K562 (cell line): Measurements from ENCODE around the gene INMT. TPM values are rescaled to one million over a fixed set of nuclear protein-coding genes. Genes with fewer than 3 reads are reported as not detected.

ENCODE experiments used
- ATAC-seq: fragments of 200-7000 bp; cut with Tn5 transposase; 3 replicates; pipeline ENCODE4 v1.9.1; 2020; ENCODE audit warnings: moderate library complexity
- BruUV-seq: library from RNA; stranded (reverse); fragments of 400-500 nt; replicated peaks from 2 replicates; lab custom pipeline; 2021; lab: Mats Ljungman, UMichigan
- CTCF ChIA-PET: fragments of 300-600 bp; formaldehyde crosslinking; extraction: SDS; loops from one replicate; lab custom pipeline; 2021; ENCODE audit warnings: low intra/inter-chr PET ratio; lab: Yijun Ruan, JAX
- POLR2A ChIA-PET: fragments of 300-600, 350-650 bp; sonication (Branson Sonifier 250); formaldehyde crosslinking; extraction: SDS; loops from one replicate; lab custom pipeline; 2021; ENCODE audit warnings: antibody characterized with exemption, inconsistent platforms; lab: Yijun Ruan, JAX
- DNase-seq, 4 experiments: peaks; one replicate each; pipeline versions ENCODE4 v3.0.0 to v3.0.0-alpha.2; 2011 to 2018; ENCODE audit warnings: low spot score in 3 of 4, mixed read lengths in 3 of 4; ENCODE audit errors: extremely low read depth in 1 of 4
- FAIRE-seq: peaks from 2 replicates; lab custom pipeline; 2011; peaks lifted over from hg19 to GRCh38; lab: Jason Lieb, UNC
- H2AFZ ChIP-seq: 2 replicates; pipeline ENCODE4 v1.6.0; 2011; ENCODE audit warnings: low read depth, low read length, control low read depth, inconsistent platforms
- H3K27ac ChIP-seq: fragments of 200-600 bp; 3 replicates; pipeline ENCODE4 v1.8.0; 2011; ENCODE audit warnings: low read depth, mild to moderate bottlenecking, control low read depth, inconsistent platforms, low read length, moderate library complexity, mixed read lengths; ENCODE audit errors: extremely low read depth
- H3K27me3 ChIP-seq, 2 experiments: fragments of 300-600 bp in 1 of 2; 2 replicates in 1 of 2; 3 replicates in 1 of 2; pipeline versions ENCODE4 v1.6.0 to v1.8.0; 2011; ENCODE audit warnings: inconsistent platforms in 2 of 2, low read length in 2 of 2, mild to moderate bottlenecking in 1 of 2, mixed read lengths in 1 of 2, moderate library complexity in 1 of 2; ENCODE audit not compliant: control insufficient read depth in 2 of 2, insufficient read depth in 2 of 2
- H3K36me3 ChIP-seq: fragments of 300-600 bp; 3 replicates; pipeline ENCODE4 v1.8.0; 2011; ENCODE audit warnings: mild to moderate bottlenecking, low read length, inconsistent platforms; ENCODE audit not compliant: control insufficient read depth, insufficient read depth
- H3K4me1 ChIP-seq, 2 experiments: fragments of 200-600 bp in 1 of 2; replicated peaks in 1 of 2; 2 replicates in 1 of 2; 3 replicates in 1 of 2; pipeline versions ENCODE4 v1.5.1 to v1.8.0; 2011; ENCODE audit warnings: inconsistent platforms in 2 of 2, low read length in 2 of 2, mild to moderate bottlenecking in 1 of 2, mixed read lengths in 1 of 2, moderate library complexity in 1 of 2; ENCODE audit not compliant: control insufficient read depth in 2 of 2, insufficient read depth in 2 of 2
- H3K4me2 ChIP-seq: 2 replicates; pipeline ENCODE4 v1.6.1; 2011; ENCODE audit warnings: low read length, control low read depth, inconsistent platforms, mixed read lengths; ENCODE audit not compliant: insufficient read depth
- H3K4me3 ChIP-seq: fragments of 200-600 bp; sonication (generic), shearing (Covaris generic); 2 replicates; pipeline ENCODE4 v1.5.1; 2016; ENCODE audit warnings: control low read depth, inconsistent platforms
- H3K79me2 ChIP-seq: fragments of 200-600 bp; 3 replicates; pipeline ENCODE4 v1.8.0; 2011; ENCODE audit warnings: low read length, inconsistent platforms; ENCODE audit not compliant: control insufficient read depth, insufficient read depth
- H3K9ac ChIP-seq, 2 experiments: 2 replicates each; pipeline versions ENCODE4 v1.6.0 to v1.6.1; 2011; ENCODE audit warnings: low read depth in 2 of 2, low read length in 2 of 2, control low read depth in 1 of 2, inconsistent platforms in 1 of 2, mild to moderate bottlenecking in 1 of 2, mixed read lengths in 1 of 2; ENCODE audit not compliant: insufficient read depth in 1 of 2
- H3K9me1 ChIP-seq: one replicate; pipeline ENCODE4 v1.6.0; 2011; ENCODE audit warnings: inconsistent platforms, mild to moderate bottlenecking, low read length, moderate library complexity; ENCODE audit not compliant: control insufficient read depth, insufficient read depth
- H3K9me3 ChIP-seq: replicated peaks from 2 replicates; pipeline ENCODE4 v1.5.1; 2011; ENCODE audit warnings: low read depth, low read length, inconsistent platforms; ENCODE audit not compliant: control insufficient read depth, insufficient read depth
- H4K20me1 ChIP-seq: replicated peaks from 2 replicates; pipeline ENCODE4 v1.6.1; 2011; ENCODE audit warnings: low read length, inconsistent platforms, mixed read lengths; ENCODE audit not compliant: control insufficient read depth, insufficient read depth
- ARHGAP35 ChIP-seq: fragments of 450-650 bp; IDR thresholded peaks from 2 replicates; pipeline ENCODE4 v1.6.1; 2018; ENCODE audit not compliant: partially characterized antibody
- FOXO4 ChIP-seq: fragments of 450-650 bp; formaldehyde crosslinking; IDR thresholded peaks from 2 replicates; pipeline ENCODE4 v1.4.0; 2020; ENCODE audit warnings: mild to moderate bottlenecking, moderate library complexity
- KAT2B ChIP-seq: IDR thresholded peaks from one replicate; pipeline ENCODE4 v1.6.1; 2012; ENCODE audit warnings: low read depth, mild to moderate bottlenecking, control low read depth, inconsistent platforms, low read length, moderate library complexity
- KDM1A ChIP-seq, 2 experiments: fragments of 450-650 bp; IDR thresholded peaks; 2 replicates each; pipeline ENCODE4 v1.6.1; 2016; ENCODE audit warnings: mild to moderate bottlenecking in 2 of 2
- KDM5B ChIP-seq: fragments of 200-600 bp; sonication (generic); IDR thresholded peaks from 2 replicates; pipeline ENCODE4 v1.6.1; 2012; ENCODE audit warnings: low read depth, mild to moderate bottlenecking, moderate library complexity, low read length, control low read depth, inconsistent platforms; ENCODE audit not compliant: insufficient replicate concordance
- PBX2 ChIP-seq, 2 experiments: IDR thresholded peaks in 1 of 2; conservative IDR thresholded peaks in 1 of 2; 2 replicates each; pipeline ENCODE4 v1.6.1; 2016; ENCODE audit warnings: low read depth in 2 of 2, mild to moderate bottlenecking in 1 of 2, missing compliant biosample characterization in 1 of 2, missing genetic modification characterization in 1 of 2, moderate library complexity in 1 of 2
- POLR2A ChIP-seq: fragments of 450-650 bp; conservative IDR thresholded peaks from 2 replicates; pipeline ENCODE4 v1.6.1; 2016
- YBX1 ChIP-seq: fragments of 450-650 bp; IDR thresholded peaks from 2 replicates; pipeline ENCODE4 v1.7.1; 2016; ENCODE audit warnings: mild to moderate bottlenecking
- ZBTB7A ChIP-seq: IDR thresholded peaks from 2 replicates; pipeline ENCODE4 v1.6.1; 2011; ENCODE audit warnings: low read depth, mild to moderate bottlenecking, low read length, moderate library complexity, borderline replicate concordance; ENCODE audit not compliant: control insufficient read depth
- ZNF57 ChIP-seq: fragments of 450-650 bp; formaldehyde crosslinking; IDR thresholded peaks from 2 replicates; pipeline ENCODE4 v1.4.0; 2020; ENCODE audit warnings: mild to moderate bottlenecking, moderate library complexity
- ZNF707 ChIP-seq: fragments of 250-450 bp; sonication (Bioruptor Pico); conservative IDR thresholded peaks from 2 replicates; pipeline ENCODE4 v1.8.0; 2022; ENCODE audit warnings: inconsistent platforms, mild to moderate bottlenecking, moderate library complexity
- WGBS: fragments of 100-300 bp; shearing (Covaris generic); methylation state at CpG from one replicate; pipeline ENCODE4 v1.1.6; 2016; ENCODE audit warnings: low coverage, mixed read lengths; ENCODE audit not compliant: insufficient coverage; ENCODE audit errors: missing lambda C conversion rate; 5-methylcytosine and 5-hydroxymethylcytosine counted together
- in situ Hi-C: fragments of 300-500 bp; cut with MboI; formaldehyde crosslinking; loops from 4 replicates; pipeline ENCODE4 v1.15.0; 2018; ENCODE audit warnings: inconsistent platforms, mixed read lengths
- intact Hi-C: fragments of 100-400 bp; cut with micrococcal nuclease; formaldehyde crosslinking; loops from 2 replicates; pipeline ENCODE4 v1.14.2; 2022
- polyA plus RNA-seq, 8 experiments: library from polyadenylated mRNA; depleted of rRNA in 4 of 8; stranded (reverse) in 5 of 8; unstranded in 3 of 8; fragments of >200 nt; fragmentation: Nextera tagmentation in 2 of 8; fragmentation: Illumina TruSeq in 1 of 8; extraction: Ambion mirVana in 2 of 8; extraction: Trizol in 1 of 8; gene quantifications; 2 replicates each; pipeline versions ENCODE4 v1.2.1 to v1.2.3, GENCODE V29; 2011 to 2014; ENCODE audit warnings: inconsistent platforms in 1 of 8, missing spikeins in 1 of 8
- total RNA-seq, 7 experiments: library from RNA; depleted of rRNA in 6 of 7; stranded (reverse); fragments of >200 nt in 6 of 7; fragmentation: Illumina TruSeq in 2 of 7; extraction: Trizol in 2 of 7; gene quantifications; 2 replicates each; pipeline versions ENCODE4 v1.2.1 to v1.2.3, GENCODE V29; 2011 to 2021; ENCODE audit warnings: low replicate concordance in 1 of 7

Gene INMT
- total and polyA plus RNA-seq, 9 of the 15 experiments (the other 6 are each of a cell fraction or from before 2014, with no cell fraction given), result 0.04 to 0.27 TPM; not detected in 7

- no peaks in the 10 kb centered on the region for H3K27me3 ChIP-seq
- no peak overlapping the region for H3K4me3 ChIP-seq
- intact Hi-C loops, result no loop called here
- peaks cover 36 to 40% of the 10 kb centered on the region in 2 experiments for H3K4me1 ChIP-seq
- 60% methylated on average over 6 of the region's 6 CpGs for WGBS
- H3K36me3 ChIP-seq, result no peaks in the 10 kb centered on the region
- POLR2A ChIA-PET, result interaction anchor here (1.5 kb wide), 1 partner anchor 34 kb away, joined by 4 read pairs; no protein-coding TSS in a partner anchor
- TF ChIP-seq KDM1A (IDR thresholded peaks at IDR 0.05) (no peak), FOXO4 (CRISPR knock-in tag) (no peak), ZNF707 (CRISPR knock-in tag) (no peak), PBX2 (CRISPR knock-in tag; IDR thresholded peaks at IDR 0.05; ENCODE audit: low read depth) (no peak), PBX2 (tag; conservative IDR thresholded peaks at IDR 0.05; ENCODE audit: low read depth) (no peak), ZNF57 (CRISPR knock-in tag) (no peak), ARHGAP35 (no peak), POLR2A (no peak), YBX1 (no peak), ZBTB7A (no peak), KAT2B (no peak), KDM5B (no peak)
- TF ChIP-seq, all 486 proteins: peak for 0
- Histone ChIP-seq H3K79me2 (no peaks in the 10 kb centered on the region), H2AFZ (peak overlapping the region; percentile 13; the same call in 1 of the 2 replicates), H3K9ac (peak overlapping the region in 1 of 2 experiments; percentile 7; a peak in 1 of 4 replicates), H3K9me3 (no peaks in the 10 kb centered on the region), H3K9me1 (no peaks in the 10 kb centered on the region), H3K27ac (no peak overlapping the region), H4K20me1 (no peaks in the 10 kb centered on the region), H3K4me2 (no peak overlapping the region)
- BruUV-seq, result no TSS peak
- ATAC-seq, result no peak
- no peak for DNase-seq
- no peak for FAIRE-seq
- CTCF ChIA-PET, result no interaction called here
- in situ Hi-C loops, result no loop called here
These were observed 5.4 kb downstream of the INMT start for GRCh38 chr7:30757342-30757692.
